ENCODE measurements around the gene SH2D5. TPM values are rescaled to one million over a fixed set of nuclear protein-coding genes. Genes with fewer than 3 reads are reported as not detected.

SH2D5 gene
- 0.20 and 0.24 TPM in 2 replicates for total RNA-seq (2014; rRNA removed; shearing (Covaris generic))

DNA sequence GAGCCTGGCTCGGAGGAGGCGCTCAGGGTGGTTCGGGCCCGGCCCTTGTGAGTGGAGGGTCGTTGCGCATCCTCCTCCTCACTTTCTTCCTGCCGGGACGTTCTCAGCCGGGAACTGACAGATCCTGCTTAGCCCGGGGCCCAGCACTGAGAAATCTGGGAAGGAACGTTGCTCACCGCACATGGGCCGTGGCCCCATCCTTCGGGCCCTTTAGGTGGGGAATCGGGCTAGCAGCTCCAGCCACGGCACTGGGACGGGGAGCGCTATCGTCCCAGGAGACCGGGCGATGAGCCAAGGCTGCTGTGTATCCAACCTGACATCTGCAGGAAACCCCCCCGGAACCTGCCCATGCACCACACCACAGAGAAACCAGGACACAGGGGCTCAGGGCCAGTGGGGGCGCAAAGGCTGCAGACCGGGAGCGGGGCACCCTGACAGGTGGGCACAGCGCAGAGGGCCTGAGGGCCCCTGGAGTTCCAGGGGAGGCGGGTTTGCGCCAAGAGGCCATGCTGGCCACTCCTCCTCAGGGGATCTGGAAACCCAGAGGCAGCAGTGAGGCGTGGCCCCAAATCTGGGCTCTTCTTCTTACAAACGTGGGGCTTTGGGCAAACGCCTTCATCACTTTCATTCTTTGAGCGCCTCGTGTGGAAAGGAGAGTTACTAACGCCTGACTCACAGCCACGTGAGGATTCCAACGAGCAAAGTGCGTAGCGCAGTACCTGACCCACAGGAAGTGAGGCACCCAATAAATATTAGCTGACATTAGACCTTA, at the start of gene SH2D5:
TSS of gene SH2D5 (minus strand) at position 116 of the 772 bp plus-strand sequence. CDS start 4,659 bp downstream, outside the sequence.
- peak; percentile 92 for DNase-seq (ENCODE audit: low read depth)

DNA sequence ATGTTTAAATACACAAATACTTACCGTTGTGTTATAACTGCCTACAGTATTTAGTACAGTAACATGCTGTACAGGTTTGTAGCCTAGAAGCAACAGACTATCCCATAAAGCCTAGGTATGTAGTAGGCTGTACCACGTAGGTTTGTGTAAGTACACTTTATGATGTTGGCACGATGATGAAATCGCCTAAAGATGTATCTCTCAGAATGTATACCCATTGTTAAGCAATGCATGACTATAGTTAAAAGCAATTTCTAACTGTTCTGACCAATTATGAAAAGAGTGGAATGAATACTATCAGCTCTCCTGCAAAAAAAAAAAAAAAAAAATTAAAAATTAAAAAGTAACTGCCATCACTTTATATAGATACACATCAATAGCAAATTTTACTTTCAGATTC, 43.2 kb upstream of the SH2D5 start:
- no peak for DNase-seq (ENCODE audit: low read depth)

DNA sequence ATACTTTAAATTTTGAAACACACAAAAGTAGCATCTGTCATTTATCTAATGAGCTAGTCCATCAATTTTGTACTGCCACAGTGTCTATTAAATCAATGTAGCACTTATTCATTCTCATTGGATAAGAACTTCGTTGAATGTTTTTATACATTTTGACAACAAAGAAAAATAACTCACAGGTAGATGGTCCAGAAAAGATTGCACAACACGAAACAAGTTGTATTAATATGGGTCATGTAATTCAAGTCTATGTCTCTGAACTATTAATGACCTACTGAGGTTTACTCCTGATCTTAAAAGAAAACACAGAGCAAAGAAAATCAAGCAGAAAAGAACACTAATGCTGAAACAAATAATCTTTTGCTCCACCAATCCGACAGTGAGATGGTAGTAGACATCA, 39.3 kb upstream of the SH2D5 start:
- no peak for DNase-seq (ENCODE audit: low read depth)

DNA sequence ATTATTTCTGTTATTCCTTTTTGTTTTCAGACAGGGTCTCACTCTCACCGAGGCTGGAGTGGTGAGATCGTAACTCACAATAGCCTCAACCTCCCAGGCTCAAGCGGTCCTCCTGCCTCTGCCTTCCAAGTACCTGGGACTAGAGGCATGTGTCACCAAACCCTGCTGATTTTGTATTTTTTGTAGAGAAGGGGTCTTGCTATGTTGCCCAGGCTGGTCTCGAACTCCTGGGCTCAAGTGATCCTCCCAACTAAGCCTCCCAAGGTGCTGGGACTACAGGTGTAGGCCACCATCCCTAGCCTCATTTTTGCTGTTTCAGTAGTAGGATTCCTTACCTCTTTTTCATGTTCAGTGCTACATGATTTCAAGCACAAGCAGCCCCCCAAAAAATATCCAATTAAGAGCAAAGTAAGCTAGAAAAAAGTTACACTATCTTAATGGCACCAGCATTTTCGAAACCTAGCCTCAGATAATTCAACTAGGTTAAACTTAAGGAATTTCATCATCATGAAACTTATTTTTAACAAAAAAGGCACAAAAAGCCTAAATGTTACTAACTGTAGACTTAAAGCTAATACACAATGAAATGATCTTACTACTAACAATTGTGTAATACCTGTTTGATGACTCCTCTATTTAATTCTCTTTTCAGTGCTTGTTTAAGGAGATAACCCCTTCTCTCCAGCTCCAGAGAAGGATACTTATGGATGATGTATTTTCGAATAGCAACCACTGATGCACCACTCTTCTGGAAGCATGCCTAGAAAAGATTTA, 38.0 kb upstream of the SH2D5 start:
- no peak for DNase-seq (ENCODE audit: low read depth)

DNA sequence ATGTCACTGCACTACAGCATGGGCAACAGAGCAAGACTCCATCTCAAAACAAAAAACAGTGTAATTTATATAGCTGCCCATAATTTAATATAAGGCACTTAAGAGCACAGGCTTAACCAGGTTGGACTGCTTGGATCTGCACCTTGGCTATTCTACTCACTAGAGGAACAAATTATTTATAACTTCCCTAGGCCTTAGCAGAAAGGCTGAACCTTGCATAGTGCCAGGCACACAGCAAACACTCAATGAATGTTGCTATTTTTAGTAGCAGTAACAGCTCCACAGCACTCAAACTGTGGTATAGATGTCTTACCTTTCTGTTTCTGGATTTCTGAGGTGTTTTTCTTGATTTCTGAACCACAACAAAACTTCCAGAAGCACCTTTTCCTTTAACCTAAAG, 34.8 kb upstream of the SH2D5 start:
- no peak for DNase-seq (ENCODE audit: low read depth)

DNA sequence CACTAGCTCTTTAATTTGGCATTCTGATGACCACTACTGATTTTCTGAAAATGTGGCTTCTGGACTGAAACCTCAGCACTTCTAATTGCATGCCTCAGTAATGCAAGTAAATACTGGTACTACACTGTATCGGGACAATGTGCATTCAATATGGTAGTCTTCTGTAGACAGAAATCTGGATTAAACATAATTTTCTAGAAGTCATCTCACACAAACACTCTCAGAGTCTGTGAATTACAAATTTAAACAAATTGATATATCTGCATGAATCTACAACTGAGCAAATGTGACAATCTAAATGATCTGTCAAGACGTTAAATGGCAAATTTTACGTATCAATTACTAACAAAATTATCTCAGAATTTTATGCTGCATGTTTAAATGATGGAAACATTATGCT, 30.9 kb upstream of the SH2D5 start:
- no peak for DNase-seq (ENCODE audit: low read depth)

DNA sequence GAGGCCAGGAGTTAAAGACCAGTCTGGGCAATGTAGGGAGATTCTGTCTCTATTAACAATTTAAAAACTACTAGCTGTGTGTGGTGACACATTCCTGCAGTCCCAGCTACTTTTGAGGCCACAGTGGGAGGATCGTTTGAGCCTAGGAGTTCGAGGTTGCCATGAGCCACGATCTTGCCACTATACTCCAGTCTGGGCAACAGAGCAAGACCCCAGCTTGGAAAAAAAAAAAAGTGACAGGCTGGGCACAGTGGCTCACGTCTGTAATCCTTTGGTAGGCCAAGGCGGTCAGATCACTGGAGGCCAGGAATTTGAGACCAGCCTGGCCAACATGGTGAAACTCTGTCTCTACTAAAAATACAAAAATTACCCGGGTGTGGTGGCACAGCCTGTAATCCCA, 27.8 kb upstream of the SH2D5 start:
- DNase-seq (ENCODE audit: low read depth), result no peak

DNA sequence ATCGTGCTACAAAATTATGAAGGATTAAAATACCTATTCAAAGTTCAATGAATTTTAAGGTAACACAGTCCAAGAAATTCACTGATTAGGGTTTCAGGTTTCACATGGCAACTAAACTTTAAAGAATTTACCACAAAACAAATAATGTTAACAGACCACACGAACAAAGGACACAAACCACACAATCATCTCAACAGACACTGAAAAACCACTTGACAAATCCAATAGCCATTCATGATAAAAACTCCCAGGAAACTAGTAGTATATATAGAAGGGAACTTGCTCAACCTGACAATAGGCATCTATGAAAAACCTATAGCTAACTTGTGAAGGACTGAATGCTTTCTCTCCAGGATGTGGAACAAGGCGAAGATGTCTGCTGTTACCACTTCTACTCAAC, 21.1 kb upstream of the SH2D5 start:
- DNase-seq (ENCODE audit: low read depth), result peak; percentile 10

DNA sequence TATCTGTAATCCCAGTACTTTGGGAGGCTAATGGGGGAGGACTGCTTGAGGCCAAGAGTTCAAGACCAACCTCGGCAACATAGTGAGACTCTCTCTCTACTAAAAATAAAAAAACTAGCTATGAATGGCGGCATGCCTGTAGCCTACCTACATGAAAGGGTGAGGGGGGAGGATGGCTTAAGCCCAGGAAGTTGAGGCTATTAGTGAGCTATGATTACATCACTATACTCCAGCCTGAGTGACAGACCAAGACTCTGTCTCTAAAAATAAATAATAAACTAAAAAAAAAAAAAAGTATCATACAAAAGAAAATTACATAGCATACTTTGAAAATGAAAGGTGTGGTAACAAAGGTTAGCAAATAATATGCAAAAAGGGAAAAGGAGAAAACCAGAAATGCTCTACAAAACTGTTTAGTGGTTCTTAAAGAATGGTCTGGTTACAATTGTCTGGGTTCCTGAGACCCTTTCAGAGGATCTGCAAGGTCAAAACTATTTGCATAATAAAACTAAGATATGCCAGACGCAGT, 19.0 kb upstream of the SH2D5 start:
- no peak for DNase-seq (ENCODE audit: low read depth)

DNA sequence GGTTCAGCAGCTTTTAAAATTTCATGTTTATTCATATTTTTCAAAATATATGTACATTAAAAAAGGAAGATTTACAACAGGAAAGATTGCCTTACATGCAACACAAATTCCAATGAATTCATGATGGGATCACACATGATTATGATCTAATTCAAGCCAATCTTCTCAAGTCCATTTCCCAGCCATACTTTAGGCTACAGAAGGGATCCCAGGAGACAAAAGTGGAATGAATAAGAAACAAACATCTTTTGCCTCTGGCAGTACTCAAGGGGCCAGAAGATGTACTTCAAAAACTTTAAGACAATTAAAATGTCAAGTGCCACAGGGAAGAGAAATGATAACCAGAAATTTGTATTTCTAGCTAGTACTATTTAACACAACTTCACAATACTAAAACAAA, 10.2 kb upstream of the SH2D5 start:
- DNase-seq (ENCODE audit: low read depth), result no peak

DNA sequence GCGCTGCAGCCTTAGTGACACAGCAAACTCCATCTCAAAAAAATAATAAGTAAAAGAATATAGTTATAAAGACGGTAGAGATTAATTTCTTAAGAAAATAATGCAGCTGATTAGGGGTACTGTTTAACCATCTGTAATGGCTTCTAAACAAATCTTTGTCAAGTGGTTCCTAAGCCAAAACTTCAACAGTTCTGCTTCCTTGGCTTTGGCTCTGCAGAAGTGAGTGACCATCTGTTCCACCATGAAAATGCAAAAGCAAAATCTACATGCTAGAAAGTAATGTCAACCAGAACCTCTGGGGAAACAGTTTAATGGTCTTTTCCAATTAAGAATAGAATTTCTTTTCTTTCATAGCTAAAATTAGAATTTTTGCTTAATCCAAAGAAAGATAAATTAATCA, 8.3 kb upstream of the SH2D5 start:
- DNase-seq (ENCODE audit: low read depth), result no peak

DNA sequence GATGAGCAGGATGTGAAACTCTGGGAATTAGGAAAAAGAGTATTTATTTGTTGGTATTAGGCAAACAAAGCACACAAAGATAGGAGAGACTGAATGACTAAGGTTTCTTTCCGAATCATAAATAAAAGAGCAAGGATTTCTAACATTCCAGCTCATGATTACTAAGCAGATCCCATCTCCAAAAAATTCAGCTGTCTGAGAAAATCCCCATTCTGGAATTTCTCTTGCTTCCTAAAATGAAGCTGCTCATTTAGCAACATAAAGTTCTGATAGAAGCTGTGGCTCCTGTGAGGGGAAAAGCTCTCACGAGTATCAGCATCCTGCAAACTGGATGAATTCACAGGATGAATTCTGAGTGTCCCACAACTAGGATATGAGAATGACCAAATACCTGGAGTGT, 6.7 kb upstream of the SH2D5 start:
- no peak for DNase-seq (ENCODE audit: low read depth)

DNA sequence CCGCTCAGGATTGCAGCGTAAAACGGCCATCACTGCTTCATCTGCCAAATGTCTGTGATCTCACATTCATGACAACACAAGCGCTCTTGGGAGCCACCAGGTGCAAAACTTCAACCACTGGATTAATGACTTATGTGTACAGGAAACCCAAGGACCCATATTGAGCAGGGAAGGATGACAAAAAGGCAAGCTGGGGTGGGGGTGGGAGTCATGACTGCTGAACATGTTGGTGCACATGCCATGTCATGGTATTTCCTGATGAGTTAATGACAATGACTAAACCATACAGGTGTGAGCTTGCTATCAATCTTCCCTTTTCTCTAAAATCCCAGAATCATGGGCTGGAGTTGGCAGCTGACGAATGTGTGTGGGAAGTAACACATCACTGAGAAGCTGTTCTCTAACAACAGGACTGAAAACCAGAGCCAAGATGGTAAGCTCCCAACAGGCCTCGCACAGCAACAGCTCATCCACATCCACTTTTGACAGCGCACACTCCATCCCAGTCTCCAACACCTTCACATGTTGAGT, 3.1 kb upstream of the SH2D5 start:
- DNase-seq (ENCODE audit: low read depth), result no peak

DNA sequence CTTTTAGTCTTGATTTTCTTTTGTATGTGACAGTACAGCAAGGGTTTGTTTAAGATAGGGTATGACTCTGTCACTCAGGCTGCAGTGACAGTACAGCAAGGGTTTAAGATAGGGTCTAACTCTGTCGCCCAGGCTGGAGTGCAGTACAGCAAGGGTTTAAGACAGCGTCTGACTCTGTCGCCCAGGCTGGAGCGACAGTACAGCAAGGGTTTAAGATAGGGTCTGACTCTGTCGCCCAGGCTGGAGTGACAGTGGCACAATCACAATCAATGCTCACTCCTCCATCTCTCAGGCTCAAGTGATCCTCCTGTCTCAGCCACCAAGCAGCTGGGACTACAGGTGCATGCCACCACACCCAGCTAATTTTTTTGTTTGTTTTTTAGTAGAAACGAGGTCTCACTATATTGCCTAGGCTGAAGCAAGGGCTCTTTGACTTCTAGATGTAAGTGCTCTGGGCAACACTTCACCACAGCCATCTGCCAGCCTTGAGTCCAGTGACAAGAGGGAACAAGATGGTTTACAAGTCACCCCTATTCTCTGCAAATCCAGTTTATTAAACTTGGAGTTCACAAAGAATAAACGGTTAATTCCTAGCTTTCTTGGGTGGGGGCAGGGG, 965 bp upstream of the SH2D5 start:
- DNase-seq (ENCODE audit: low read depth), result no peak

DNA sequence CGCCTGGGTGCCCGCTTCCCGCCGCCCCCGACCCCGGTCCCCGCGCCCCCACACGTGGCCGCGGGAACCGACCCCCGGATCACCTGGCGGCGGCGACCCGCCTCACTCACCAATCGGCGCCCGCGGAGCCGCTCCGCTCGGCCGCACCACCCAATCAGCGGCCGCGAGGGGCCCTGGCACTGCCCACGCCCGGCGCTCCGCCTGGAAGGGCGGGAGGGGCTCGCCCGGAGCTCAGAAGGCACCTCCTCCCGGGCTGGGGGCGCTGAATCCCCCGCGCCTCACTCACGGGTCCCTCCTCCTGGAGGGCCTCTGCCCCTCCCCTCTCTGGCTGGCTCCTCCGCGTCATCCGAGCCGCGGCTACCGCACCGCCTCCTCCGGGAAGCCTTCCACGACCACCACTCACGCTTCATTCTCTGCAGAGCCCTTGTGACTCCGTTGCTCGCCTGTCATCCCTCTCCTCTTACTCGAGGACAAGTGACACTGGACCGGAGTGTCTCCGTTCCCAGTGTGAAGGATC, 374 bp downstream of the SH2D5 start:
- DNase-seq (ENCODE audit: low read depth), result peak; percentile 47

DNA sequence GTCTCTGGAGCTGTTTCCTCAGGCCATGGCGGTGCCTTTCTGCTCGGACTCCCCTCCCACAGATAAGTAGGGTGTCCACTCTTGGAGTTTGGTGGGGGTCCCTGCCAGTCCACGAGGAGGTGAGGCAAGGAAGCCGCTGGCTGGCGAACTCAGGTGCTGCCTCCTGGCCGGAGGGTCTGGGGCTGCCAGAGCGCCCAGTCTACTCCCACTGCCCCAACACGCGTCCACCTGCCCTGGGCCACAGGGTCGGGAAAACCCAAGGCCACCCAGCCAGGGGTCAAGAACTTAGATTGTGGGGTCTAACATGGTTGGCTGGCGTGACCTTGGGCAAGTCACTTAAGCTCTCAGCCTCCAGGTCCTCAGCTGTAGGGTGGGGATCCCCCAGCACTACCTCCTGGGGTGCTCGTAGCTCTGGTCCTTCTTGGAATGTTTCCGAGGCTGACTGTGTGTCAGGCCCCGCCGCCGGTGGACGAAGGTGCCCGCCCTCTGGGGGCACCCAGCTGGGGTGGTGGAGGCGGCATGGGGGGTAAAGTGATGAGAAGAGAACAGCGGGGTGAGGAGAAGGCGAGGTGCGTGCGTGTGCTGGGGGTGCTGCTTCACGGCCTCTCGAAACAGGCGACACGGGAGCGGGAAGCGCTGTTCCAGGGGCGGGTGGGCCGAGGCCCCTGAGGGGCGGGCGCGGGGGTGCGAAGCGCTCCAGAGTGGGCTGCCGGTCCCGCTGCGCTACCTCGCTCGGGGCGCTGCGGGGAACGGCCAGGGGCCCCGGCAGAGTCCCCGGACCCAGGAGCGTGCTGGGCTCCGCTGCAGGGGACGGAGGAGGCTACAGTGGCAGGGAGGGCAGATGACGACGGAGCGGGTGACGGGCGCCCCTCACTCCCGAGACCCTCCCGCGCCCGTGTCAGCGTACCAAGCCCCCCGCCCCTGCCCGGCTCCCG, 1.2 kb downstream of the SH2D5 start:
- no peak for DNase-seq (ENCODE audit: low read depth)

DNA sequence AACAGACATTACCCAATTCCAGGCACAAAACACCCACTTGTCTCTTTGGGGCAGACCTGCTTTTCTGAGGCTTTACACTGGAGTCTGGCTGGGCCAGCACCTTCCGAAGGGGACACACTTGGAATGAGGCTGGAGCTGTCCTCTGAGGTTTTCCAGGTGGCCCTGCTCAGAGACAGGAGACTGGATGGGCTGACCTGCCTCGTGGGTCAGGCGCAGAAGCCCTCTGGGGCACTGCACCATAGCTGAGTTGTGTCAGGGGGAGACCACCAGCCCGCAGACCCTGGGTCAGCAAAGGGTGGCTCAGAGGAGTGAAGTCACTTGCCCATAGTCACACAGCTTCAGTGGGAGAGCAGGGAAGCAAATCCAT, 1.8 kb downstream of the SH2D5 start:
- no peak for DNase-seq (ENCODE audit: low read depth)

DNA sequence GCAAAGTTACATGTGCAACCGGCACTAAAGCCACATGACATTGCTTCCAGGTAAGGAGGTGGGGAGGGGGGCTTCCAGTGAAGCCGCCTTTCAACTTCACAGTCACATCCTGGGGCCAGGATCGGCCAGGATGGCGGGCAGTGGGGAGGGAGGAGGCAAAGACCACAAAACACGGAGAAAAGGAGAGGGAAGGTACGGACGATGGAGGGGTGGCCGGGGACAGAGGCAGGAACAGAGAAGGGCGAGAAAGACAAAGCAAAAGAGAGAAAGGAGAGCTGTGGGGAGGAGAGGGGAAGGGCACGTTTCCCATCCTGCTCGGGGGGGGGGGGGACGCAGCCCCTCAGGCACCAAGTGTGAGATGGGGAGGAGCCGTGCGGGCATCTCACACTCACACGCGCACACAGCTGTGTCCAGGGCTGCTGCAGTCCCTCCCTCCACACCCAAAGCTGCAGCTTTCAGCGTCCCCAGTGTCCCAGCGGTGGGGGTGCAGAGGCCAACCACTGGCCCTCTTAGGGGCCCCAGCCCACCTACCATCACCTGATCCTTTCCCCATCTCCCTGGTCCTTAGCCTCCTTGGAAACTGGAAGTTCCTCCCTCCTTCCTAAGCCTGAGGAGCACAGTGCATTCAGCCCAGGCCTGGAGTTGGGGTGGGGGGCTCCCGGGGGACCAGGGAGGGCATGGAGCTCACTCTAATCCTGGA, 2.4 kb downstream of the SH2D5 start:
- no peak for DNase-seq (ENCODE audit: low read depth)

DNA sequence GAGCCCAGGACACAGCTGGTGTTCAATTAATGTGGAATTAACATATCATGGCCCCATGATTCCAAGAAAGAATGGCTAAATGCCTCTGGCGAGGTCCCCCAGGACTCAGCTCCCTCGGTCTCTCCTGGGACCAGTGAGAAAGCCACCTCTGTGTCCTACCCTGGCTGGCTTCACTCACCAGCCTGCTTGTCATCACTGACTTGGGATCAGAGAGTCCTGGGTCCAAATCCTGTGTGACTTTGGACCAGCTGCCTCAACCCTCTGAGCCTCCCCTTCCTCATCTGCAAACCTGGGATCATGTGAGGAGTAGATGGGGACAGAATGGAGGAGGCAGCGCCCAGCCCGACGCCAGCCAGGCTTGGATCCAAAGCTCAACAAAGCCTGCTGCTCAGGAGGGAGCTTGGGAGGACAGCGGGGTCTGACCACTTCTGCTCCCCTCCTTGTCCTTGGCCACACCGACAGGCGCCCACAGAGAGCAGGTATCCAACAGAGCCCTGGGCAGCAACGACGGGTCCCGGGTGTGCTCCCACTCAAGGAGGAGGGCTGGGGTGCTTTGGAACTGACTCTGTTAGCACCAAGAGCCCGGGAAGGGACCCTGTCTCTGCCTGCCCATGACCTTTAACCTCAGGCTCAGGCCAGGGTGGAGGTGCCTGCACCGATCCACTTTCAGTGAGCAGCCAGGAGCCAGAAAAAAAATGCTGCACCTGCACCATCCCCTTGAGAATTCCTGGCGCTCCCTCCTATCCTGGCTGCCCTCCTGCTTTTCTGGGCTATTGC, 3.2 kb downstream of the SH2D5 start:
- no peak for DNase-seq (ENCODE audit: low read depth)
